Thoracic aorta (tissue), 2 donors: ENCODE data around the gene SCRN1. TPM values are rescaled to one million over a fixed set of nuclear protein-coding genes. Genes with fewer than 3 reads are reported as not detected.

Experiments used
- ATAC-seq: fragments of 150-250 bp; one replicate; pipeline ENCODE4 v1.8.0; 2017; ENCODE audit warnings: low read depth; ENCODE audit not compliant: insufficient number of reproducible peaks, low FRiP score
- DNase-seq: peaks from one replicate; pipeline ENCODE4 v3.0.0-alpha.2; 2020; ENCODE audit warnings: low spot score
- H3K27ac ChIP-seq, 2 donors: fragments of 200-600 bp; sonication (generic); 1 replicate in 1 of 2; 2 replicates in 1 of 2; pipeline ENCODE4 v1.5.1; 2016; ENCODE audit warnings: mild to moderate bottlenecking in 2 of 2, moderate library complexity in 2 of 2
- H3K27me3 ChIP-seq: fragments of 200-600 bp; sonication (generic); replicated peaks from 2 replicates; pipeline ENCODE4 v1.6.0; 2016; ENCODE audit warnings: mild to moderate bottlenecking; ENCODE audit not compliant: insufficient read depth
- H3K36me3 ChIP-seq: fragments of 200-600 bp; sonication (generic); one replicate; pipeline ENCODE4 v1.5.1; 2016
- H3K4me1 ChIP-seq, 2 donors: fragments of 200-600 bp; sonication (generic); 1 replicate in 1 of 2; 2 replicates in 1 of 2; pipeline versions ENCODE4 v1.5.1 to v1.6.0; 2016; ENCODE audit warnings: low read depth in 2 of 2, mild to moderate bottlenecking in 1 of 2; ENCODE audit not compliant: control insufficient read depth in 1 of 2
- H3K4me3 ChIP-seq: fragments of 200-600 bp; sonication (generic); 2 replicates; pipeline ENCODE4 v1.5.1; 2016; ENCODE audit warnings: mild to moderate bottlenecking
- H3K9me3 ChIP-seq: fragments of 200-600 bp; sonication (generic); 2 replicates; pipeline ENCODE4 v1.5.1; 2016
- total RNA-seq, 2 donors: library from RNA; depleted of rRNA; stranded (reverse); fragments of >200 nt; gene quantifications; one replicate each; pipeline versions ENCODE4 v1.1.0 to v1.2.3, GENCODE V29; 2016
- TF ChIP-seq, protein P1 (sequence below): fragments of 200-600 bp; sonication (generic); IDR thresholded peaks from one replicate; pipeline ENCODE4 v1.5.1; 2019; ENCODE audit warnings: antibody characterized with exemption

SCRN1 gene
- total RNA-seq, 2 donors from 2014 or later = 58.1 to 75.3 TPM

DNA sequence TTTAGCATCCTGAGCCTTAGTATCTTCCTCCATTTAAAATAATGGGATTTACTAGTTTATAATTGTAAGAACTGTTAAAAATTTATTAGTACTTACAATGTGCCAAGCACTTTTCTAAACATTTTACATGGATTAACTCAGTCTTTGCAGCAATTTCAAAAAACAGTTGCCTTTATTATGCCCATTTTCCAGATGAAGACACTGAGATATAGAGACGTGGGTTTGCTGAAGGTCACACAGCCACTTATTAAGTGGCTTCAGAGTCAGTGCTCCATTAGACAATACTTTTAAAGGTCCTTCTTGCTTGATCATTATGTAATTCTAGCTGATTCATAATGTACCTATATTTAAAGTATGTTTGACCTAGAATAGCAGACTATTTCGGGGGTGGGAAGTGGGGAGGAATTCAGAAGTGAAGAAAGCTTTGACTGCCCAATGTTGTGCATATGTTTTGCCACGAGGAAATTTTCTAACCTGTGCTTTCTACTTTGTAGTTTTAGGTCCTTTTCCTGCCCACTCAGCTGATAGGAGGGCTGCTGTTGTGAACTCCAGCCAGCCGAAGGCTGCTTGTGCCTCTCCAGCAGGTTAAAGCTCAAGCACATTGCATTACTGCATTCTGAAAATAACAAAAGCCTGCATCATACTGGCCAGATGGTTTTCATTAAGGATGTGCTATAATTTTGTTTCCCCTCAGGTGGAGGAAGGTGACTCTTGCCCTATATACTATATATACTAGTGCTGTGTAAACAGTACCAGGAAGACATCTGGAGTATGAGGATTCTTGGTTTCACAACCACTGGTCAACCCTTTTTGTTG, 42.9 kb upstream of the SCRN1 start:
- Histone ChIP-seq H3K27ac (no peak overlapping the region), H3K9me3 (no peaks in the 10 kb centered on the region), H3K27me3 (no peaks in the 10 kb centered on the region), H3K4me3 (no peak overlapping the region), H3K36me3 (no peaks in the 10 kb centered on the region), H3K4me1 (peaks cover 22 to 25% of the 10 kb centered on the region in 2 donors)
- TF ChIP-seq, protein P1, sequence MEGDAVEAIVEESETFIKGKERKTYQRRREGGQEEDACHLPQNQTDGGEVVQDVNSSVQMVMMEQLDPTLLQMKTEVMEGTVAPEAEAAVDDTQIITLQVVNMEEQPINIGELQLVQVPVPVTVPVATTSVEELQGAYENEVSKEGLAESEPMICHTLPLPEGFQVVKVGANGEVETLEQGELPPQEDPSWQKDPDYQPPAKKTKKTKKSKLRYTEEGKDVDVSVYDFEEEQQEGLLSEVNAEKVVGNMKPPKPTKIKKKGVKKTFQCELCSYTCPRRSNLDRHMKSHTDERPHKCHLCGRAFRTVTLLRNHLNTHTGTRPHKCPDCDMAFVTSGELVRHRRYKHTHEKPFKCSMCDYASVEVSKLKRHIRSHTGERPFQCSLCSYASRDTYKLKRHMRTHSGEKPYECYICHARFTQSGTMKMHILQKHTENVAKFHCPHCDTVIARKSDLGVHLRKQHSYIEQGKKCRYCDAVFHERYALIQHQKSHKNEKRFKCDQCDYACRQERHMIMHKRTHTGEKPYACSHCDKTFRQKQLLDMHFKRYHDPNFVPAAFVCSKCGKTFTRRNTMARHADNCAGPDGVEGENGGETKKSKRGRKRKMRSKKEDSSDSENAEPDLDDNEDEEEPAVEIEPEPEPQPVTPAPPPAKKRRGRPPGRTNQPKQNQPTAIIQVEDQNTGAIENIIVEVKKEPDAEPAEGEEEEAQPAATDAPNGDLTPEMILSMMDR = no peak
- DNase-seq = no peak
- ATAC-seq = no peak

DNA sequence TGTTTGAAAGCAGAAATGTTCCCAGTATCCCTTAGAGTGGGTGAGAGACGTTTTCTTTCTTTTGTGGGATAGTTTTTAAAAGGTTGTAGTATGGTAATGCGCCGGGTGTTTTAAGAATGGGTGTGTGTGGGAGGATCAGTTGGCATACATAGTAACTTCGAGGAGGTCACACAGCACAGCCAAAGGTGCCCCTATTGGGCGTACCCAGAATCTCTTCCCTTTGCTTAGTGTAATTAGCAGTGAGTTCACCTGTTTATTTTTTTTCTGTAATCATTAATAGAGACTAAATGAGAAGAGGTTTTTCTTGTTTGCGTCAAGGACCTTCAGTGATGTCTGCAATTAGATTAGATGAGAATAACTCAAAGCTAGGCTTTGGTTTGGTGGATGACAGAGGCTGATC, 40.1 kb upstream of the SCRN1 start:
- H3K27me3 ChIP-seq = no peaks in the 10 kb centered on the region
- no peak for ATAC-seq
- TF ChIP-seq, protein P1 = no peak
- H3K4me1 ChIP-seq = peaks cover 29 to 43% of the 10 kb centered on the region in 2 donors
- H3K4me3 ChIP-seq = peak overlapping the region; percentile 95
- H3K9me3 ChIP-seq = no peaks in the 10 kb centered on the region
- H3K27ac ChIP-seq = no peak overlapping the region
- H3K36me3 ChIP-seq = no peaks in the 10 kb centered on the region
- no peak for DNase-seq

DNA sequence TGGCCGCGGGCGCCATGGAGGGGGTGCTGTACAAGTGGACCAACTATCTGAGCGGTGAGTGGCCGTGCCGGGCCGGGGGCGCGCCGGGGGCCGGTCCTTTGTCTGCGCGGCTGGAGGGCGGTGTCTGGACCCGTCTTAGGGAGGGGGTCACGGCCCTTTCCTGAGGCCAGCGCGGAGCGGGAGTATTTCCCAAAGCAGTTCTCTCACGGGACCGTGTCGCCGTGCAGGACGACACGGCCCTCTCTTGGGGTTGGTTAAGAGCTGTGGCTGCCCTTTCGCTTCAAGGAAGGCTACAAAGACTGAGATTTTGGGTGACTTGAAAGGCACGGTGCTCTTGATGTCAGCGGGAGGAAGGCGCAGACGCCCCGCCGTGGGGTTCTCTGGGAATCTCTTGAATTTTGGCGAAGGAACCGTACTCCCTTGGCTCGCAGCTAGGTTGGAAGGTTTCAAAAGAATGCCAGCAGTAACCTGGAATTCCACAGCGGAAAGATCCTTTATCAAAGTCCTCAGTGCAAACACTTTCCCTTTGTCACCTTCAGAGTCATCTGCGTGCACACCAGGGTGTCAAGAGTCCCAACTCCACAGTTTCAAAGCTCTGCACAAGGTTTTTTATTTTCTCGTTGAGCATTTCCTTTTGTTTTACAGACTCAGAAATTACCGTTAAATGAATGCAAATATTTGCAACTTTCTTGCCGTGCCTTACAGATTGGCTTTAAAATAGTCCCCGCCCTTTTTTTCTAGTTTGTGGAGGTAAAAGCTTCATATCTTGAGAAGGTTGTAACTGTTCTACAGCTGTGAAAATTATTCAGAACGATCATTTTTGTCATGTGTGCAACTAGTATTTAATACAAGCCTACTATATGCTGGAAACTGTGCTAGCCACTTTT, 39.4 kb upstream of the SCRN1 start:
- Histone ChIP-seq H3K36me3 (no peaks in the 10 kb centered on the region), H3K4me1 (peaks cover 29 to 50% of the 10 kb centered on the region in 2 donors), H3K9me3 (no peaks in the 10 kb centered on the region), H3K27me3 (no peaks in the 10 kb centered on the region), H3K4me3 (peak overlapping the region; percentile 95), H3K27ac (peak overlapping the region; percentile 62 to 91)
- DNase-seq (no peak), ATAC-seq (no peak)
- TF ChIP-seq, protein P1 = no peak

DNA sequence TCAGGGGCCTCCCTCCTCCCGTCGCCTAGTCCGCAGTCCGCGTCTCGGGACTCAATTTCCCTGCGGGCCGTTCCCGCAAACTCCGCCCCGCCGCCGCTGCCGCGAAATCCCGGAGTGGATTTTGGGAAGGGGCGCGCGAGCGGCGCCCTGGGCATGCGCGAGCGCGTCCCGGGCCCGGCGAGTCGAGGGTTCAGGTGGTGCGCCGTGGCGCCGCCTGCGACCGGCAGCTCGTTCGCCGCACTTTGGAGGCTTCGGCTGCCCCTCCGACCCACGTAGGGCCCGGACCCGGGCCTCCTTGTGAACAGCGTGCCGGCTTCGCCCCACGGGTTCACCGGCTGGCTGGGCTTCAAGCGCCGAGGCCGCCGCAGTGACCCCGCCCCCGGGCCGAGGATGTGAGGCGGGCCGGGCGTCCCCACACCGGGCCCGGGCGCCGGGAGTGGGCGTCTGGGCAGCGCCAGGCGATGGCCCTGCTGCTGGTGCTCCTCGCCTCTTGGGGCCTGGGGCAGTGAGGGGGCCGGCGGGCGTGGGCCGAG, 38.7 kb upstream of the SCRN1 start, which contains the start of gene PLEKHA8:
Gene PLEKHA8, plus strand, starts transcription at position 197 of the 533 bp plus-strand sequence. CDS start 351 bp downstream, outside the sequence.
- DNase-seq = peak; percentile 19
- TF ChIP-seq, protein P1 = no peak
- peaks cover 27 to 57% of the 10 kb centered on the region in 2 donors for H3K4me1 ChIP-seq
- no peaks in the 10 kb centered on the region for H3K27me3 ChIP-seq
- H3K9me3 ChIP-seq = no peaks in the 10 kb centered on the region
- peak within 1 kb of the TSS; percentile 95 for H3K4me3 ChIP-seq
- ATAC-seq = peak; percentile 23
- peak within 1 kb of the TSS; percentile 62 to 91 for H3K27ac ChIP-seq
- no peaks in the 10 kb centered on the region for H3K36me3 ChIP-seq
